Inferior parietal cortex (tissue), 1 donor: ENCODE measurements around the gene CADM2.

Source experiments
- DNase-seq: peaks from one replicate; pipeline ENCODE4 v3.0.0-alpha.2; 2016; ENCODE audit errors: extremely low spot score

The CADM2 gene

DNA sequence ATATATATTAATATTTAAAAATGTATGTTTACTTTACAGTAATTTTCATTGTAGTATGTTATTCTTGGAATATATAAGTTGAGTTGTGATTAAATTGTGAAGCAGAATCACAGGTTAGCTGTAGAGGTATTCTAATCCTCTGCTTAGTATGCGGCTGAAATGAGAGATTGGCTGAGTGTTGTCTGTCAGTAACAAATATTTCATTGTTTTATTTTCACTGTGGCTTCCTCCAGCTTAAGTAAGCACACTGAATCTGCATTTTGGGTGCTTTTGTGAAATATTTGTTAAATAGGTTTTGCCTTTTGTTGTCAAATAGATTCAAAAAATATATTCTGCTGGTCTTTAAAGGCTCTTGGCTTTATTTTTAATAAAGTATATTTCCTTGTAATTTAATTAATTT lies 357.5 kb downstream of the CADM2 start:
- no peak for DNase-seq

DNA sequence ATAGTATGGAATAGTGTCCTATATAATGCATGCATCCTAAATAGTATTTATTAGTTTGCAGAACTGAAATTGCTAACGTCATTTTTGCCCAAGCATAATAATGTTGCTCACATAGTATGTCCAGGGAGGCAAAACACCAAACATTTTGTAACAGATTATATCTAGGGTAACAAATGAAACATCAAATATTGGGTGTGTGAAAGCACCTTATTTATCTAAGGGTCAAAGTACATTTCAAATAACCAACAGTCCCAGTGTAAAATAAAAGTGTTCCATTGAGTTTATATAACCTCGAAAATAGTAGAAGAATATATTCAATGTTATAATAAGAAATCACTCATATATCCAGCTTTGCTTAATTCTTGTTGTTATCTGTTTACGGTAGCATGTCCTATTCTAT lies 363.1 kb downstream of the CADM2 start:
- DNase-seq, result no peak

DNA sequence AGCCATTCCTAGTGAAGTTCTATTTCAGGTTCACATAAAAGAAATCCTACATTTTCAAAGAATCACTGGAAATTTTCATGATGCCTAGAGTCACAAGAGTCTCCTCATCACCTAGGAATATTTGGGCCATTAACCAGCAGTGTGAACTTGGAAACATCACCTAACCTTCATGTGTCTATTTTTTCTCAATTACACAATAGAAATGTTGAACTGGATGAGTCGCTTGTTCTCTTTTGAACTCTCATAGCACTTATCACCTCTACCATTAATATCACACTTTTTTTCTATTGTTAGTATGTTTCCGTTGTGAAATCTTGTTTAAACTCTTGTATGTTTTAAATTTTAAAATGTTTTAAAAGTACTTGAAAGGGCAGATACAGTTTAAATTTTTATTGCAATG lies 371.3 kb downstream of the CADM2 start:
- no peak for DNase-seq

DNA sequence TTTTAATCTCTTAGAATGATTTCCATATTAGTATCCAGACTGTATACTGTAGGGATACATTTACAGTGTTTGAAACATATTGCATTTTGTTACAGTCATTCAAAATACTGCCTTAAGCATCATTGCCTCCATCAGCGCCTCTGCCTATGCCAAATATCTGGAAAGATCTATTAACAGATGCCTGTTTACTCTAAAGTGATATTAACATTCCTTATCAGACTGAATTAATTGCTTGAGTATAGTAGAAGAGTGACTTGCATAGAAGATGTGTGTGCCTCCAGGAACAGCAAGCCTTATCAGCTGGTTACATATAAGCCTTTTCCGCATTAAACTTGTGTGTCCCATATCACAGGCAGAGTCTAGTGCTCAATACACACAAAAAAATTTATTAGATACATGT lies 379.1 kb downstream of the CADM2 start:
- no peak for DNase-seq

DNA sequence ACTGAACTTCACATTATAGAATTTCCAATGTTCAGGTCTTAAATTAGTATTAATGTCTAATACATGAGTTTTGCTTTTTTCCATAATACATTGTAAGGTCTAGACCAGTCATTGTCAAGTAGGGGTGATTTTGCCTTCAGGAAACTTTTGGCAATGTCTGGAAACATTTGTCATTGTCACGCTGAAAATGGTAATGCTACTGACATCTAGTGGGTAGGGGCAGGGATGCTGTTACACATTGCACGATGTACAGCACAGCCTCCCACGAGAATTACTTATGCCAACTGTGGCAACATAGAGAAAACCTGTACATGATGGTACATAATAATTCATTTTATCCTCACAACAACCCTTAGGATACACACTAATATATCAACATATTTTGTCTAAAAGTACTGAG lies 384.1 kb downstream of the CADM2 start:
- DNase-seq, result peak; percentile 68

DNA sequence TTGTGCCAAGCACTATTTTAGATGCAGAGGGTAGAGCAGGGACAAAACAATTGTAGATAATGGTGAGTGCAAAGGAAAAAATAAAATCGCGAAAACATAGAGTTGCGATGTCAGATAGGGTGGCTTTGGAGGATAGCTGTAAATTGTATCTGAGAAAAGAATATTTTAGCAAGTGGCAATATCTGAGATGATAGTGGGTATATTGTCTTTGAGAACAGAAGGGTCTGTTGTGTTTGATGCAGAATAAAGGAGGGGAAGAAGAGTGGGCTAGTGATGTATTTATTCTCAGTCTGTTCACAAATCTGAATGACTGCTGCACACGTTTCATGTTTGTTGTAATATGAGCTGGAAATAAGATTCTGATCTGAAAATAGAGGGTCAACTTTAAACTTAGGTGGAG lies 396.8 kb downstream of the CADM2 start:
- DNase-seq, result peak; percentile 56

DNA sequence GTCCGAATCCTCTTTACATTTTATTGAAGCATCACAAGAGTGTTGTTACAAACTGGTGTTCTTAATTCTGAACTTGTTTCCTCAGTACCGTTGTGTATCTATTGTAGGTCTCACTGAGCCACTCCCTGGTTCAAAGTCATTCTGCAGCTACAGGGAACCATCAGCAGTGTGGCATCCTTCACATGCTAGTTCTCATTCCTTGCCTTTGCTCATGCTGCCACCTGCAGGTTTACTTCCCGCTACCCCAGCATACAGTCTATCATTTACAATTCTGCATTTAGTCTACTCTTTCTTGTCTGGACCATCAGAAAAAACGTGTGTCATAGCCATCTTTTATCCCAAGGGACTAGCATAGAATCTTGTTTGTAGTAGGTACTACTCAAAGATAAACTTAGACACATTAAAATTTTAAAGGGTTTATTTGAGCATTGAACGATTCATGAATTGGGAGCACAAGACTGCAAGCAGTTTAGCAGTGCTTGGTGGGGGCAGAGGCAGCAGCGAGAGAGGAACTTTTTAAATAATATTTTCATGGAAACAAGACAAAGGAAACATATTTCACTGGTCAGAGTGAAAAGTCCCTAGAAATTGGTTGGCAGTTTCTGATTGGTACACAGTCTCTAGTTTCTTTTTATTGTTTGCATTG lies 402.1 kb downstream of the CADM2 start:
- DNase-seq, result peak; percentile 85

DNA sequence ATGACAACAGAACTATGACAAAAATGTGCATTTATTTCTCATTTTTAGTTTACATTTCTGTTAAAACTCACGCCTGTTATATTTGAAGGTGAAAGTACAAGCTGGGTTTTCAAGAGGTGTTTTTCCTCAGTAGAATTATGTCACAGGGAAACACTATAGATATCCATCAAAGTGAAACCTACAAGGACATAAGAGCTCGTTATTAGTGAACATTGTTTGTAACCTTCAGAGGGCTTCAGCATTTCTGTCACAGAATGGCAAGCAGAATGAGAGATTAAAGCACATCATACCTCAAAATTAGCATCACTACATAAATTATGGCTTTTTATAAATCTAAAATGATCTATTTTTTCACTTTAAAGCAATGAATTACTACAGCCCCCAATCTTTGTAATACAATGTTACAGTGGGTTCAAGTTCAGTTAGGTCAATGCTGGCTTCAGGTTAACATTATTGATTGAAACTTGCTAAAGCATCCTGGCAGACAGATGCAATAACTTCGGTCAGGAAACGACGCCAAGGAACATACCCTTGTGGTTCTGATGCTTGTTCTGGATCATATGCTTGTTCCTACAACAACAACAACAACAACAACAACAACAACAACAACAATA lies 405.6 kb downstream of the CADM2 start:
- DNase-seq, result no peak

DNA sequence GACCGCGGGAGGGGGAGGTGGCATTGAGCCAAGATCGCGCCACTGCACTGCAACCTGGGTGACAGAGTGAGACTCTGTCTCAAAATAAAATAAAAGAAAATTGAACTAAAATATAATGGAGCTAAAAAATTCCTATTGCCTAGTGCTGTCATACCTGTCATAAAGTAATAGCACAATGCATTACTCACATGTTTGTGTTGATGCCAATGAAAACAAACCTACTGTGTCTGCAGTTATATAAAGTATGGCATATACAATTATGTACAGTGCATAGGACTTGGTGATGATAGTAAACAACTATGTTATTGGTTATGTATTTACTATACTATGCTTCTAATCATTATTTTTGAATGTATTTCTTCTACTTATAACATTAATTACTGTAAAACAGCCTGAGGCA lies 411.6 kb downstream of the CADM2 start:
- DNase-seq, result no peak

DNA sequence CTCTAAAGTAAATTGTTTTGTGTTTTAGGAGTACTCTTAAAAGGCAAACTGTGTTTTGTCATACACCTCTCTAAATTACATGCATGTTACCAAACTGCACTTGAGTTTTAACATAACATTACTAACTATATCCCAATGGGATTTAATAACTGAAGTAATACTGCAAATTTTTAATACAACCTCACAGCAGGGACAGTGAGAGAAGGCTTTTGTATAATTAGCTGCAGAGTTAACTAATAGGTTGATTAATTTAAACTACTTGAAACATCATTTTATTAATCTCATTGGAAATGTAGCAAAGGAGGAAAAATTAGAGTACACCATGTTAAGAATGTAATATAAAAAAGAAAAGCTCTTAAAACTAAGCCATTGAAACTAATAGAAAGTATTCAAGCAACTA lies 417.3 kb downstream of the CADM2 start:
- DNase-seq, result no peak

DNA sequence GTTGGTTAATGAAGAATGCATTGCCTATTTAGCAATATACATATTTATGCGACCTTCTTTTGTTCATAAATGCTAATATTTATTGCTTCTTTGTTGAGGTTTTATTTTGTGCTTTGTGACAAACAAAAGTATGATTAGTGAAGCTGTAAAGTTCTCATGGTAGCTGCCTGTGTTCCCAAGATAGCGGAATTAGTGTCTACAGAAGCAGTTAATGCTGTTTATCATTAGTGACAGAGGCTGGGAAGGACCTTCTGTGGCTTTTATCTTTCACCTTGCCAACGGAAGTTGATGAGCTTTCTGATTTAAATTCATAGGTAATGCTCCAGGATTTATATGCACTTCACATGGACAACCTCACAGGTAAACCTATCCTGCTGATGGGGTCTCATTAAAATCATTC lies 418.3 kb downstream of the CADM2 start:
- no peak for DNase-seq

DNA sequence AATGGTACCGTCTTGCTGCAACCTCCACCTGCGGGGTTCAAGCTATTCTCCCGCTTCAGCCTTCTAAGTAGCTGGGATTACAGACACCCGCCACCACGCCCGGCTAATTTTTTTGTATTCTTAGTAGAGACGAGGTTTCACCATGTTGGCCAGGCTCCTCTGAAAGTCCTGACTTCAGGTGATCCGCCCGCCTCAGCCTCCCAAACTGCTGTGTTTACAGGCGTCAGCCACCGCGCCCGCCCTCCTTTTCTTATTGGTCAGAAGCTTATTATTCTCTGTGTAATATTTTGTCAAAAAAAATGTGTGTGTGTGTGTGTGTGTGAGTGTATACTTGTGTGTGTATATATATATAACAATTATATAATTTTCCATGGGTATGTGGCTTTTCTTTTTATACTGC lies 425.6 kb downstream of the CADM2 start:
- no peak for DNase-seq

DNA sequence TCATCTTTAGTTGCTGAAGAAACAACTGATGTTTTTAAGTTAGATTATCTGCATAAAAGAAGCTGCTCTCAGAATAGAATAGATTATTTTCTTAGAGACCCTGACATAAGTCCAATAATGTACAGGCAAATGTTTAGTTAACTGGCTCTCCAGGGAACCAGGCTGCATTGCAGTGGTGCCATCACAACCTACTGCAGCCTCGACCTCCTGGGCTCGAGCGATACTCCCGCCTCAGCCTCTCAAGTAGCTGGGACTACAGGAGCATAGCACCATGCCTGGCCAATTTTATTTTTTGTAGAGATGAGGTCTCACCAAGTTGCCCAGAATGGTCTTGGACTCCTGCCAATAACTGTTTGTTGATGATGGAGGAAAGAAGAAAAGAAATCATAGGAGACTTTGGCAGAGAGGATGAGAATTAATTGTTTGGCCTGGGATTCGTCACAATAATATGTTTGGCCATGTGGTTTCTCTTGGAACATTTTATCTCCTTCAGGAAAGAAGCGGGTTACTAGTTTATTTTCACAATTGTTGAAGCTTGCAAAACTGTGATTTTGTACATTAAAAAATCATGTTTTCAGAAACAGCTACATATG lies 429.2 kb downstream of the CADM2 start:
- no peak for DNase-seq

DNA sequence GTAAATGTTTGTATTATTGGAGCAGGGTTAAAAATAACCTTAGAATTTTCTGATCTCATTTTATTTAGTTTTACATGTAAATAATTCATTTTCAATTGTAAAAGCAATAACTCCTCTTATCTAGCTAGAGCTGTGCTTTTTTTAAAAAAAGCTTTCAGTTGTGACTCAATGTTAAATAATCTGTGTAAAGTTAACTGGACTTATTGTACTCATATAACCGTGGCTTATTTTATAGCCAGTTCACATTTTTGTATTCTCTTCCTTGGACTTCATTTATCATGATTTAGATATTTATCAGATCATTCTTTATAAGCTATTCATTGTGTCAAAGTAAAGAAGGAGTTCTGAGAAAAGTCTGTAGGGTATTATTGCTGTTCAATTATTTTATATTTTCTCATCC lies 435.6 kb downstream of the CADM2 start:
- no peak for DNase-seq

DNA sequence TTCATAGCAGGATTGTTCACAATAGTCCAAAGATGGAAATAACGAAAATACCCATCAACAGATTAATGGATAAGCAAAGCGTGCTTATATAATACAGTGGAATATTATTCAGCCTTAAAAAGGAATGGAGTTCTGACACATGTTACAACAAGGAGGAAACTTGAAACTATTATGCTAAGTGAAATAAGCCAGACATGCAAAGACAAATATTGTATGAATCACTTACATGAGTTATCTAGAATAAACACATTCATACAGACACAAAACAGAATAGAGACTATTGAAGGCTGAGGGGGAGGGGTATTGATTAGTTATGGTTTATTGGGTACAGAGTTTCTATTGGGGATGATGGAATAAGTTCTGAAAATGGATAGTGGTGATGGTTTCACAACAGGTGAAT lies 438.6 kb downstream of the CADM2 start:
- DNase-seq, result no peak

DNA sequence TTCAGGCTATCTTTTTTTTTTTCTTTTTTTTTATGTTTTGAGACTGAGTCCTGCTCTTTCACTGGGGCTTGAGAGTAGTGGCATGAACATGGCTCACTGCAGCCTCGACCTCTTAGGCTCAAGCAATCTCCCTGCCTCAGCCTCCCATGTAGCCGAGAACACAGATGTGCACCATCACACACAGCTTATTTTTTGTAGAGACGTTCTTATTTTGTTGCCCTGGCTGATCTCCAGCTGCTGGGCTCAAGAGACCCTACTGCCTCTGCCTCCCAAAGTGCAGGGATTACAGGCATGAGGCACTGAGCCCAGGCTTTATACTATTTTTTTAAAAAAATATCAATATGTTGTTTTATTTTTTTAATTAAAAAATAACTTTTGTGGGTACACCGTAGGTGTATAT lies 467.3 kb downstream of the CADM2 start:
- no peak for DNase-seq

DNA sequence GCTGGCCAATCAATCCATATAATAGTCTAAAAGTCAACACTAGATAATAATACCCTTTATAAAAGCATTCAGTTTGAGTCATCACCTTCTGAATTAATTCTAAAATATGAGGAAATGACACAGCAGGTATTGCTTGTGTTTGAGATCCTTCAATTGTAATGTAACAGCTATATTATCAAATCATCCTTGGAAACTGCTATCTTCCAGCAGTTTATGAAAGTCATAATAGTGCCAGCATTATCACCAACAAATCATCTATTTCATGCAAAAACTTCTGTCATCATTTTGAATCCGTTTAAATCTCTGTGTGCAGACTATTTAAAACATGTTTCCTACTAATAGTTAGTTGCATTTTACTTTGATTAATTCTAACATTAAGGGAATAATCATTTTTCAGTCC lies 468.7 kb downstream of the CADM2 start:
- DNase-seq, result no peak

DNA sequence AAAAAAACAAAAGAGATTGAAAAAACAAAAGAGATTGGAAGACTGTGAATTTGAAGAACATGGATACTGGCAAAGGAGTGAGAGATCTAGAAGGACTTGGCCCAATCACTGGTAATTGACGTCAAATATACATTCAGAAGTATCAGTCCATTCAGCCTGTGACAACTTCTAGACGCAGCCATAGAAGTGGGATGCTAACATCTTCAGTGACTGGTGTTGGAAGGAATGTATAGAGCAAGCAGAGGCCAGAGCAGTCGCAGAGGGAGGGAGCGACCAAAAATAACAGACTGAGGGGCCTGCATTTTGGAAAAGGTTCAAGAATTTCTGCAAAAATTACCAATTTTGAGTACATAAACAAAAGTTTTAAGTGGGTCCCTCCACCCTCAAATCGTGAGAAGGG lies 473.3 kb downstream of the CADM2 start:
- no peak for DNase-seq

DNA sequence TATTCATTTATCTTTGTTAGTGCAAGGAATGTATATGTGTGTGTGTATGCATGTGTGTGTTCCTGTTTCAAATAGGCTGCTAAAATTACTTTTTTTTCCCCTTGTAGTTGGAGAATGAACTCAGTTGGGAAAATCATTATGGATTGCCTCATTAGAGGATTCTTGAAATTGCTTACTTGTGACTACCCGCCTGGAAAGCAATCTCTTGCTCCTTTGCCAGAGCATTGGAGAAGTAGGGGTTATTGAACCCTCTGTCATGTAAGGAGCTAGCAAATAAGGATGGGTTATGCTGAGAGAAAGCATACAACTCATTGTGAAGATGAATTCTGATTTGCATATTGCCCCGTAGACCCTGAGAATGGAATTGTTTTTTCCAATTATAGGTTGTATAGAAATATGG lies 474.5 kb downstream of the CADM2 start:
- no peak for DNase-seq

DNA sequence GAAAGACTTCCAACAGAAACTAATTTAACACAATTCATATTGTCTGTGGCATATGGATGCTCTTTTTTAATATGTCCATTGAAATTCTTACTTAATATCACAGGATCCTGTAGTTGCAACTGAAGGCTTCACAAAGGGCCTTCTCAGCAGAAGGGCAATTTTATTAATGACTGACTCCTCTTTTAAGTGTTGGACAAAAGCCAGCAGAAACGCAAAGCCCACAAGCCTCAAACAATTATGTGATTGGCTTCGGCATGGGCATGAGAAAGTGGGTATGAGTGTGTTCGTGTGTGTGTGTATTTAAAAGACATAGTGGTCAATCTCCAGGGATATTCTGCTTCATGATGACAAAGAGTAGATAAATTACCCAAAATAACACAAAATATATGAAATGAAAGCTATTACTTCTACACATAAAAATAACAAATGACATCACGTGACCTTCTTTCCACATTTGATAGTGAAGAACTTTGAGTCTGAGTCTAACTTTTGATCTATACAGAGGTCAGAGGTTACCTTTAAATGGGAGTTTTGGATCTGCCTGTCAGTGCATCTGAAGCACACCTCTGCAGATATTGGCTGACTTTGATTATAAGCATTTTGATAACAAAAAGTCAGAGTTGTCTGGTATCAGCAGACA lies 496.9 kb downstream of the CADM2 start:
- DNase-seq, result no peak

DNA sequence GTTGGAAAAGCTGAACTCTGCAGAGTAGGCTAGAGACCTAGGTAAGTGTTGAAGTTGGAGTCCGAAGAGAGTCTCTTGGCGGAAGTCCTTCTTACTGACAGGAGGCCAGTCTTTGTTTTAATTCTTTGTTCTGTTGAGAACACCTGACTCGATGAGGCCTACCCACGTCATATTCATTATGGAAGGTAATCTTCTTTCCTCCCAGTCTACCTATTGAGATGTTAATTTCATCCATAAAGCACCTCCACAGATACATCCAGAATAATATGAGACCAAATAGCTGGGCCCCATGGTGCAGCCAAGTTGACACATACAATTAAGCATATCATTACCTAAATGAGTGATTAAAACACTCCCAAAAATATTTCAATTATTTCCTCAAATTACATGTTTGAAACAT lies 515.5 kb downstream of the CADM2 start:
- DNase-seq, result no peak

DNA sequence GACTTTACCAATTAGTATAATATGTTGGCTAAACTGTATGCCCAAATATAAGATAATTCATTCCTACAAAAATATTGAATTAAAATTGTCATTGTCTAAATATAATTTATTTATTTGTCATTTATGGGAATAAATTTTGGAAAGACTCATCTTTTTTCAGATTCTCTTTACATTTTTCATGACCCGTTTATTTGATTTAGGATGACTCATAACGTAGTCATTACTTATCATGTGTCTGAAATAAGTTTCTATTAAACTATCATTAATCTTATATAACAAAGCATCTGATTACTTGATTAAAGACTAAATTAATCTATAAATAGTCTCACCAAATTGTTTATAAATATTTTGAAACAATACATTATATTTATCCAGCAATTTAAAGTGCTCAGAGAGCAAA lies 516.6 kb downstream of the CADM2 start:
- DNase-seq, result no peak

DNA sequence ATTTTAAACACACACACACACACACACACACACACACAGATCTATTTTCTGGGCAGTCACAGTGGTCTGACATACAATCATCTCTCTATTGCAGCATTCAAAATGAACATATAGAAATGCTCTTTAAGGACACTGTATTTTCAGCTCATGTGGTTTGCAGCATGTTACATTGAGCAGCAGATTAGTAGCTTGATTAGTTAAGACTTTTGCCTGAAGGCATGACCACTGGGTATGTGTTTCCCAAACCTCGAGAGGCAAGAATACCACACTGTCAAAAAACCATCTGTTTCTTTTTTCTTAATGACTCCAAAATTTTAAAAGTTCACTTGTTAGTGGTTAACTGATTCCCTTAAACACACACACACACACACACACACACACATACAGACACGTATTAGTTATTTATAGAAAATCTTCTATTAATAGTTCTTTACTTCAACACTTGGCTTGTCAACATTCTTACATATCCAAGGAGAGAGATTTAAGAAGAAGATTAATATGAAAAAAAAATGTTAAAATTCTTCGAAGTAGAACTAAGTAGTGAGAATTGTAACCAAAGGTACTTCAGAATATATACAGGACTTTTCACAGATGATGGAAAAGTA lies 518.2 kb downstream of the CADM2 start:
- no peak for DNase-seq
